Hepatocyte (in vitro differentiated cells): ENCODE measurements around the gene MEGF11. TPM values are rescaled to one million over a fixed set of nuclear protein-coding genes. Genes with fewer than 3 reads are reported as not detected.

Experiments
- DNase-seq: peaks from one replicate; pipeline ENCODE4 v3.0.0-alpha.2; 2016; ENCODE audit warnings: low spot score
- H2AFZ ChIP-seq: fragments of 200-600 bp; sonication (generic); 2 replicates; pipeline ENCODE4 v1.6.0; 2016; ENCODE audit warnings: antibody characterized with exemption, mild to moderate bottlenecking
- H3K27ac ChIP-seq: fragments of 200-600 bp; sonication (generic); 2 replicates; pipeline ENCODE4 v1.5.1; 2016; ENCODE audit warnings: mild to moderate bottlenecking
- H3K27me3 ChIP-seq: fragments of 200-600 bp; sonication (generic); 2 replicates; pipeline ENCODE4 v1.6.1; 2016
- H3K36me3 ChIP-seq: fragments of 200-600 bp; sonication (generic); replicated peaks from 2 replicates; pipeline ENCODE4 v1.5.1; 2016; ENCODE audit warnings: low read depth; ENCODE audit not compliant: insufficient read depth
- H3K4me1 ChIP-seq: fragments of 200-600 bp; sonication (generic); 2 replicates; pipeline ENCODE4 v1.5.1; 2016; ENCODE audit warnings: mild to moderate bottlenecking, moderate library complexity; ENCODE audit not compliant: insufficient read depth
- H3K4me2 ChIP-seq: fragments of 200-600 bp; sonication (generic); 2 replicates; pipeline ENCODE4 v1.6.0; 2016
- H3K4me3 ChIP-seq: fragments of 200-600 bp; sonication (generic); 2 replicates; pipeline ENCODE4 v1.5.1; 2016; ENCODE audit warnings: mild to moderate bottlenecking
- H3K79me2 ChIP-seq: fragments of 200-600 bp; sonication (generic); 2 replicates; pipeline ENCODE4 v1.6.0; 2017; ENCODE audit warnings: mild to moderate bottlenecking
- H3K9me2 ChIP-seq: fragments of 200-600 bp; sonication (generic); replicated peaks from 2 replicates; pipeline ENCODE4 v1.6.0; 2017; ENCODE audit warnings: mild to moderate bottlenecking; ENCODE audit not compliant: insufficient read depth
- H3K9me3 ChIP-seq: fragments of 200-600 bp; sonication (generic); 2 replicates; pipeline ENCODE4 v1.5.1; 2016; ENCODE audit warnings: low read depth, mild to moderate bottlenecking
- H4K20me1 ChIP-seq: fragments of 200-600 bp; sonication (generic); 2 replicates; pipeline ENCODE4 v1.6.0; 2016; ENCODE audit warnings: mild to moderate bottlenecking; ENCODE audit not compliant: insufficient read depth, poor library complexity, severe bottlenecking
- EZH2 ChIP-seq: fragments of 200-600 bp; sonication (generic); IDR thresholded peaks from 2 replicates; pipeline ENCODE4 v1.6.1; 2016; ENCODE audit warnings: antibody characterized with exemption, mild to moderate bottlenecking, borderline replicate concordance
- EZH2phosphoT487 ChIP-seq: fragments of 200-600 bp; sonication (generic); IDR thresholded peaks from one replicate; pipeline ENCODE4 v1.6.1; 2018; ENCODE audit warnings: antibody characterized with exemption, mild to moderate bottlenecking, low read depth, moderate library complexity; ENCODE audit not compliant: unreplicated experiment, severe bottlenecking
- WGBS: methylation state at CpG from one replicate; pipeline ENCODE4 v1.1.6; 2016; ENCODE audit warnings: low lambda C conversion rate; ENCODE audit errors: missing lambda C conversion rate; 5-methylcytosine and 5-hydroxymethylcytosine counted together
- polyA plus RNA-seq: library from polyadenylated mRNA; unstranded; fragments of >200 nt; fragmentation: Nextera tagmentation; extraction: Ambion mirVana; gene quantifications from 2 replicates; pipeline ENCODE4 v1.2.1, GENCODE V29; 2016
- total RNA-seq: library from RNA; depleted of rRNA; stranded (reverse); fragments of >200 nt; gene quantifications from 2 replicates; pipeline ENCODE4 v1.2.3, GENCODE V29; 2014
- TF ChIP-seq, protein P1 (sequence below): fragments of 200-600 bp; sonication (generic); IDR thresholded peaks from 2 replicates; pipeline ENCODE4 v1.5.1; 2016; ENCODE audit warnings: antibody characterized with exemption, mild to moderate bottlenecking; ENCODE audit not compliant: poor library complexity

The MEGF11 gene
- total and polyA plus RNA-seq, 2 experiments from 2014 or later: 0.07 to 0.25 TPM

- Histone ChIP-seq H4K20me1 (no peaks in the 10 kb centered on the region), H3K27ac (no peak overlapping the region), H3K9me3 (no peaks in the 10 kb centered on the region), H3K4me1 (no peaks in the 10 kb centered on the region), H3K36me3 (no peaks in the 10 kb centered on the region), H3K27me3 (peaks cover 34% of the 10 kb centered on the region), H3K4me2 (no peak overlapping the region), H3K9me2 (no peaks in the 10 kb centered on the region), H3K79me2 (no peaks in the 10 kb centered on the region), H2AFZ (no peak overlapping the region), H3K4me3 (no peak overlapping the region)
- no peak for TF ChIP-seq EZH2phosphoT487
- TF ChIP-seq, protein P1, sequence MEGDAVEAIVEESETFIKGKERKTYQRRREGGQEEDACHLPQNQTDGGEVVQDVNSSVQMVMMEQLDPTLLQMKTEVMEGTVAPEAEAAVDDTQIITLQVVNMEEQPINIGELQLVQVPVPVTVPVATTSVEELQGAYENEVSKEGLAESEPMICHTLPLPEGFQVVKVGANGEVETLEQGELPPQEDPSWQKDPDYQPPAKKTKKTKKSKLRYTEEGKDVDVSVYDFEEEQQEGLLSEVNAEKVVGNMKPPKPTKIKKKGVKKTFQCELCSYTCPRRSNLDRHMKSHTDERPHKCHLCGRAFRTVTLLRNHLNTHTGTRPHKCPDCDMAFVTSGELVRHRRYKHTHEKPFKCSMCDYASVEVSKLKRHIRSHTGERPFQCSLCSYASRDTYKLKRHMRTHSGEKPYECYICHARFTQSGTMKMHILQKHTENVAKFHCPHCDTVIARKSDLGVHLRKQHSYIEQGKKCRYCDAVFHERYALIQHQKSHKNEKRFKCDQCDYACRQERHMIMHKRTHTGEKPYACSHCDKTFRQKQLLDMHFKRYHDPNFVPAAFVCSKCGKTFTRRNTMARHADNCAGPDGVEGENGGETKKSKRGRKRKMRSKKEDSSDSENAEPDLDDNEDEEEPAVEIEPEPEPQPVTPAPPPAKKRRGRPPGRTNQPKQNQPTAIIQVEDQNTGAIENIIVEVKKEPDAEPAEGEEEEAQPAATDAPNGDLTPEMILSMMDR: no peak
- WGBS: 90% methylated on average over 5 of the region's 5 CpGs
- DNase-seq: no peak
These were observed 285.0 kb downstream of the MEGF11 start for GRCh38 chr15:65968511-65968910.

DNA sequence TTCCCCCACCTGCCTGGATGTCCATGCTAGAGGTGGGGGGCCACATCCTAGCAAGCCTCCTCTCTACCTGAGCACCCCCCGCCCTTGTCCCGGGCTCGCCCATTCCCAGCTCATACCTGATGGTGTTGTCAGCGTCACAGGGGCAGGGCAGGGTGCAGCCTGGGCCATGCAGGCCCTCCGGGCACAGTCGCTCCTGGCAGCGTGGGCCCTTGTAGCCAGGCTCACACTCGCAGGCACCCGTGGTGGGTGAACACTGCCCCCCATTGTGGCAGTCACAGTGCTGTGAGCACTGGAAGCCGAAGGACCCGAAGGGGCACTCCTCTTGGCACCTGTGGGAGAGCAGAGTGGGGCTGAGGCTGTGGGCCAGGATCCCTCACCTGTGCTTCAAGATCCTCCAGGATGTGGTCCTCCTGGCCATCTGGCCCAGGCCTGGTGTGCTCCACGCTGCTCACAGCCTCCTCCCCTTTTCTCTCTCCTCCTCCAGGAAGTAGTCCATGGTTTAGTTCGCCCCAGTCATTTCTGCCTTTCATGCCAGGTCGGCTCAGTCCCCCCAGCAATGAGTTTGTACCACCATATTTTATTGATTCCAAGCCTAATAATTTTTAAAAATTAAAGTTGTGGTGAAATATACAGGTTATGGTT is 288.6 kb downstream of the MEGF11 start:
- no peak overlapping the region for H2AFZ ChIP-seq
- no peaks in the 10 kb centered on the region for H3K9me3 ChIP-seq
- H3K36me3 ChIP-seq: no peaks in the 10 kb centered on the region
- TF ChIP-seq, protein P1: no peak
- TF ChIP-seq EZH2phosphoT487: no peak
- no peak for TF ChIP-seq EZH2
- no peaks in the 10 kb centered on the region for H3K79me2 ChIP-seq
- H3K27me3 ChIP-seq: peaks cover 54% of the 10 kb centered on the region
- DNase-seq: no peak
- no peaks in the 10 kb centered on the region for H3K9me2 ChIP-seq
- H3K4me1 ChIP-seq: no peaks in the 10 kb centered on the region
- WGBS: 93% methylated on average over 14 of the region's 14 CpGs
- H3K27ac ChIP-seq: no peak overlapping the region
- no peaks in the 10 kb centered on the region for H4K20me1 ChIP-seq
- H3K4me2 ChIP-seq: no peak overlapping the region
- H3K4me3 ChIP-seq: no peak overlapping the region

DNA sequence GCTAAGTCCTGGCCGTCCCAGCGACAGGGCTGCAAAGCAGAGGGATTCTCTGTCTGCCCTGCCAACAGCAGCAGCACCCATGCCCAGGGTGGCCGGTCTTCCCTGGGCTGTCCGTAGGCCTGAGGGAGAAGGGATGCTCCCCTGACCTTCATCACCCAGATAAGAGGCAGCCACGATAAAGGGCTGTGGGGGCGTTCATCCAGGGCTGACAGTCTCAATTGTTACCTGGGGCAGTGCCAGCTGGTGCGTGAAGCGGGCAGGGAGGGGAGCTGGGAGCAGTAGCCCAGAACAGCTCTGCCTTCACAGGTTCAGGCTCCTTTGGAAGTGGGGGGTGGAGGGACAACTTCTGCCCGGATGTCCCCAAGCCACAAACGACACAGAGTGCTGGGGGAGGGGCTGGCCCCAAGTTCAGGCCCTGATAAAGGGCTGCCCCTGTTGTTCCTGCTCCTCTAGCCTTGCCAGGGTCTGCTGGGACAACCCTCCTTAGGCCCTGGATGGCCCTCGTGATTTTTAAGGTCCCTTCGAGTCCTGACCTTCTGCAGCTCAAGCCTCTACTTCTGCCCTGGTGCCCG is 289.6 kb downstream of the MEGF11 start:
- WGBS: 71% methylated on average over 12 of the region's 13 CpGs
- Histone ChIP-seq H3K27ac (no peak overlapping the region), H3K79me2 (no peaks in the 10 kb centered on the region), H3K27me3 (peaks cover 54% of the 10 kb centered on the region), H3K36me3 (no peaks in the 10 kb centered on the region), H3K4me1 (no peaks in the 10 kb centered on the region), H2AFZ (no peak overlapping the region), H3K4me3 (no peak overlapping the region), H4K20me1 (no peaks in the 10 kb centered on the region), H3K9me2 (no peaks in the 10 kb centered on the region), H3K4me2 (no peak overlapping the region), H3K9me3 (no peaks in the 10 kb centered on the region)
- TF ChIP-seq EZH2 (no peak), EZH2phosphoT487 (no peak)
- TF ChIP-seq, protein P1: no peak
- no peak for DNase-seq
